GM23338 (cell line): Measurements from ENCODE around the gene ADIPOQ. TPM values are rescaled to one million over a fixed set of nuclear protein-coding genes. Genes with fewer than 3 reads are reported as not detected.

ENCODE experiments used
- ATAC-seq: fragments of 200-7000 bp; cut with Tn5 transposase; 3 replicates; pipeline ENCODE4 v1.9.1; 2020
- DNase-seq: peaks from one replicate; pipeline ENCODE4 v3.0.0-alpha.2; 2015; ENCODE audit warnings: low spot score
- H2AFZ ChIP-seq: fragments of 200-600 bp; sonication (generic); 2 replicates; pipeline ENCODE4 v1.8.0; 2016; ENCODE audit warnings: antibody characterized with exemption, mild to moderate bottlenecking, moderate library complexity
- H3F3A ChIP-seq: fragments of 200-600 bp; sonication (generic); replicated peaks from 2 replicates; pipeline ENCODE4 v1.8.0; 2017; ENCODE audit warnings: antibody characterized with exemption, mixed run types, low read depth
- H3K27ac ChIP-seq: fragments of 200-600 bp; sonication (generic); 2 replicates; pipeline ENCODE4 v1.6.1; 2016; ENCODE audit warnings: low read depth
- H3K27me3 ChIP-seq: fragments of 200-600 bp; sonication (generic); 2 replicates; pipeline ENCODE4 v1.8.0; 2016; ENCODE audit warnings: mild to moderate bottlenecking, mixed run types, moderate library complexity; ENCODE audit not compliant: insufficient read depth
- H3K36me3 ChIP-seq: fragments of 200-600 bp; sonication (generic); 2 replicates; pipeline ENCODE4 v1.8.0; 2016; ENCODE audit warnings: mild to moderate bottlenecking; ENCODE audit not compliant: insufficient read depth
- H3K4me1 ChIP-seq: fragments of 200-600 bp; sonication (generic); 2 replicates; pipeline ENCODE4 v1.8.0; 2016; ENCODE audit warnings: mild to moderate bottlenecking, moderate library complexity; ENCODE audit not compliant: insufficient read depth
- H3K4me2 ChIP-seq: fragments of 200-600 bp; sonication (generic); 2 replicates; pipeline ENCODE4 v1.7.1; 2017; ENCODE audit warnings: mixed run types
- H3K4me3 ChIP-seq: fragments of 200-600 bp; sonication (generic); 2 replicates; pipeline ENCODE4 v1.6.1; 2016; ENCODE audit warnings: mixed run types
- H3K79me2 ChIP-seq: fragments of 200-600 bp; sonication (generic); replicated peaks from 2 replicates; pipeline ENCODE4 v1.8.0; 2017; ENCODE audit warnings: mild to moderate bottlenecking; ENCODE audit not compliant: insufficient read depth
- H3K9me2 ChIP-seq: fragments of 200-600 bp; sonication (generic); 2 replicates; pipeline ENCODE4 v1.8.0; 2017; ENCODE audit not compliant: insufficient read depth
- H4K20me1 ChIP-seq: fragments of 200-600 bp; sonication (generic); replicated peaks from 2 replicates; pipeline ENCODE4 v1.8.0; 2017; ENCODE audit warnings: mild to moderate bottlenecking; ENCODE audit not compliant: insufficient read depth
- H3K27ac Mint-ChIP-seq: 2 replicates; pipeline ENCODE4 v1.8.0; 2020; ENCODE audit warnings: inconsistent platforms, mild to moderate bottlenecking, moderate library complexity, mixed read lengths
- H3K27me3 Mint-ChIP-seq: 3 replicates; pipeline ENCODE4 v1.8.0; 2022; ENCODE audit warnings: low read depth, mild to moderate bottlenecking, moderate library complexity, mixed read lengths, inconsistent platforms; ENCODE audit not compliant: insufficient read depth, poor library complexity
- H3K36me3 Mint-ChIP-seq: 3 replicates; pipeline ENCODE4 v1.8.0; 2021; ENCODE audit warnings: low read depth, mild to moderate bottlenecking, inconsistent platforms, moderate library complexity, mixed read lengths
- H3K4me1 Mint-ChIP-seq: 3 replicates; pipeline ENCODE4 v1.8.0; 2020; ENCODE audit warnings: mild to moderate bottlenecking, inconsistent platforms, mixed read lengths
- H3K4me3 Mint-ChIP-seq: 3 replicates; pipeline ENCODE4 v1.8.0; 2021; ENCODE audit warnings: moderate library complexity, mild to moderate bottlenecking, inconsistent platforms, mixed read lengths
- H3K9me3 Mint-ChIP-seq: 3 replicates; pipeline ENCODE4 v1.8.0; 2020; ENCODE audit warnings: moderate library complexity, mild to moderate bottlenecking, inconsistent platforms, mixed read lengths
- CREB1 ChIP-seq: fragments of 250-450 bp; sonication (Bioruptor Pico); IDR thresholded peaks from 2 replicates; pipeline ENCODE4 v1.5.0; 2020; ENCODE audit warnings: low read depth, mild to moderate bottlenecking, moderate library complexity
- ETS1 ChIP-seq: IDR thresholded peaks from 2 replicates; pipeline ENCODE4 v1.6.1; 2016; ENCODE audit warnings: antibody characterized with exemption
- EZH2 ChIP-seq: fragments of 200-600 bp; sonication (generic); IDR thresholded peaks from one replicate; pipeline ENCODE4 v1.8.0; 2017; ENCODE audit warnings: antibody characterized with exemption, mild to moderate bottlenecking, low read depth; ENCODE audit not compliant: unreplicated experiment
- EZH2phosphoT487 ChIP-seq: fragments of 200-600 bp; sonication (generic); IDR thresholded peaks from one replicate; pipeline ENCODE4 v1.8.1; 2018; ENCODE audit warnings: antibody characterized with exemption; ENCODE audit not compliant: unreplicated experiment
- JUNB ChIP-seq: IDR thresholded peaks from one replicate; pipeline ENCODE4 v1.6.1; 2016; ENCODE audit warnings: antibody characterized with exemption; ENCODE audit not compliant: unreplicated experiment
- NANOG ChIP-seq: IDR thresholded peaks from 2 replicates; pipeline ENCODE4 v1.6.1; 2016; ENCODE audit warnings: antibody characterized with exemption, borderline replicate concordance
- POLR2AphosphoS5 ChIP-seq: IDR thresholded peaks from 2 replicates; pipeline ENCODE4 v1.6.1; 2016; ENCODE audit warnings: antibody characterized with exemption, low read depth
- ZNF331 ChIP-seq: fragments of 250-450 bp; sonication (Bioruptor Pico); IDR thresholded peaks from 2 replicates; pipeline ENCODE4 v1.5.0; 2020; ENCODE audit warnings: low read depth, mild to moderate bottlenecking, moderate library complexity
- ZNF462 ChIP-seq: fragments of 250-450 bp; sonication (Bioruptor Pico); IDR thresholded peaks from 2 replicates; pipeline ENCODE4 v1.5.0; 2020; ENCODE audit warnings: mild to moderate bottlenecking, moderate library complexity
- polyA plus RNA-seq: library from polyadenylated mRNA; unstranded; fragments of >200 nt; fragmentation: Nextera tagmentation; extraction: Ambion mirVana; gene quantifications from 2 replicates; pipeline ENCODE4 v1.2.1, GENCODE V29; 2016
- total RNA-seq: library from RNA; depleted of rRNA; stranded (reverse); fragments of >200 nt; shearing (Covaris generic); gene quantifications from 2 replicates; pipeline ENCODE4 v1.2.3, GENCODE V29; 2014
- TF ChIP-seq, protein P1 (sequence below), 2 experiments: fragments of 200-600 bp in 1 of 2; sonication (generic) in 1 of 2; conservative IDR thresholded peaks; 2 replicates each; pipeline versions ENCODE4 v1.5.1 to v1.6.1; 2016 to 2017; ENCODE audit warnings: antibody characterized with exemption in 2 of 2, low read depth in 2 of 2, mild to moderate bottlenecking in 2 of 2, moderate library complexity in 1 of 2

Gene ADIPOQ
- total and polyA plus RNA-seq, 2 experiments from 2014 or later = not detected

DNA sequence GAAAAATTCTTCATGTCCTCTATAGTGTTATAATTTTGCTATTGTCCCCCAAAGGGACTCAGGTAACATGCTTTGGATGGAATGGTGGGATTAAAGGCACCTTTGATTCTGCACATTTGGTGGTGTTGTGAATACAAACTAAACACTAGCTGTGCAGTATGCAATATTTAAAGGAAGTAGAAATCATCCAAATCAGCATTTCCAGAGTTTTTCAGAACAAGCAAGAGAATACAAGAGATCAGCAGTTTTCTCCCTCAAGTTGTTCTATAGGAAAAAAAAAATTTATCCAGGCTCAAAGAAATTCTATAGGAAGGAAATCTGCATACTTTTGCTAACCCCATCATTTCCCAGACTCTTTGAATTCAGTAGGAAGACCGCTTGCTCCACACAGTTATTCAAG lies 10.2 kb upstream of the ADIPOQ start:
- ATAC-seq = no peak
- H3K36me3 ChIP-seq = no peaks in the 10 kb centered on the region
- Mint-ChIP-seq H3K36me3 (no peaks in the 10 kb centered on the region), H3K4me3 (no peak overlapping the region), H3K9me3 (no peaks in the 10 kb centered on the region), H3K27me3 (peaks cover 17% of the 10 kb centered on the region), H3K27ac (no peak overlapping the region), H3K4me1 (peaks cover 3% of the 10 kb centered on the region; the same call in 2 of the 3 replicates)
- no peaks in the 10 kb centered on the region; the same call in 1 of the 2 replicates for H3F3A ChIP-seq
- H4K20me1 ChIP-seq = no peaks in the 10 kb centered on the region
- H3K79me2 ChIP-seq = no peaks in the 10 kb centered on the region
- H2AFZ ChIP-seq = no peak overlapping the region
- H3K27ac ChIP-seq = no peak overlapping the region
- peaks cover 3% of the 10 kb centered on the region; the same call in 1 of the 2 replicates for H3K9me2 ChIP-seq
- H3K4me1 ChIP-seq = no peaks in the 10 kb centered on the region
- no peak overlapping the region for H3K4me2 ChIP-seq
- no peak for DNase-seq
- TF ChIP-seq ZNF331 (CRISPR knock-in tag) = no peak
- no peak for TF ChIP-seq POLR2AphosphoS5
- TF ChIP-seq, protein P1, sequence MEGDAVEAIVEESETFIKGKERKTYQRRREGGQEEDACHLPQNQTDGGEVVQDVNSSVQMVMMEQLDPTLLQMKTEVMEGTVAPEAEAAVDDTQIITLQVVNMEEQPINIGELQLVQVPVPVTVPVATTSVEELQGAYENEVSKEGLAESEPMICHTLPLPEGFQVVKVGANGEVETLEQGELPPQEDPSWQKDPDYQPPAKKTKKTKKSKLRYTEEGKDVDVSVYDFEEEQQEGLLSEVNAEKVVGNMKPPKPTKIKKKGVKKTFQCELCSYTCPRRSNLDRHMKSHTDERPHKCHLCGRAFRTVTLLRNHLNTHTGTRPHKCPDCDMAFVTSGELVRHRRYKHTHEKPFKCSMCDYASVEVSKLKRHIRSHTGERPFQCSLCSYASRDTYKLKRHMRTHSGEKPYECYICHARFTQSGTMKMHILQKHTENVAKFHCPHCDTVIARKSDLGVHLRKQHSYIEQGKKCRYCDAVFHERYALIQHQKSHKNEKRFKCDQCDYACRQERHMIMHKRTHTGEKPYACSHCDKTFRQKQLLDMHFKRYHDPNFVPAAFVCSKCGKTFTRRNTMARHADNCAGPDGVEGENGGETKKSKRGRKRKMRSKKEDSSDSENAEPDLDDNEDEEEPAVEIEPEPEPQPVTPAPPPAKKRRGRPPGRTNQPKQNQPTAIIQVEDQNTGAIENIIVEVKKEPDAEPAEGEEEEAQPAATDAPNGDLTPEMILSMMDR (conservative IDR thresholded peaks at IDR 0.05; ENCODE audit: low read depth in 2 of 2) = no peak
- no peak for TF ChIP-seq NANOG
- TF ChIP-seq CREB1 = no peak
- no peak for TF ChIP-seq ETS1
- TF ChIP-seq ZNF462 (CRISPR knock-in tag) = no peak
- no peak for TF ChIP-seq JUNB
- TF ChIP-seq EZH2 = no peak
- TF ChIP-seq EZH2phosphoT487 = no peak
- H3K4me3 ChIP-seq = no peak overlapping the region
- peaks cover 29% of the 10 kb centered on the region for H3K27me3 ChIP-seq
